Stimulated activated CD8-positive, alpha-beta memory T cell treated with anti-CD3 and anti-CD28 coated beads, Interleukin-4, amount 100 ng/mL, for 24 hours (primary cell): ENCODE measurements around the gene MYO1C.
"Not testable (repeated sequence)": the region's sequence is repeated elsewhere in the genome, so short reads cannot be mapped to it uniquely, and the experiment has no call there.

Experiments used
- DNase-seq: peaks from one replicate; pipeline ENCODE4 v3.0.0-alpha.2; 2020; ENCODE audit warnings: low read depth

MYO1C gene

GRCh38 chr17:1423456-1424135 is 68.9 kb downstream of the MYO1C start:
- no peak for DNase-seq

- DNase-seq = no peak
Observed at GRCh38 chr17:1422885-1423284, 69.6 kb downstream of the MYO1C start.

DNA sequence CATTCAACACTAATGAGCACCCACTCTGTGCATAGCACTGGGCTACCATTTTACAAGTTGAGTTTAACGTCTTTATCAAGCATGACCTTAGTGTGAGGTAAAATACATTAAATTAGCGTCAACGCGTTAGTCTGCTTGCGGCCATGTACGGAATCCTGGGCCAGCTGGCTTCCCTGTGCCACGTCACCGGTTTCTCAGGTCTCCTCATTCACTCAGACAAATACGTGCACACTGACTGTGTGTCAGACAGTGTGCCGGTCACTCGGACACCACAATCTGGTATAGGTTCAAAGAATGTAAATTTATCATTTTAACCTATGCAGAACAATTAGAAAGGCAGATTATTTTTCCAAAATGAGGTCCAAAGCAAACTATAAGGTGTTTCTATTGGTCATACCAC is 71.0 kb downstream of the MYO1C start:
- no peak for DNase-seq

DNA sequence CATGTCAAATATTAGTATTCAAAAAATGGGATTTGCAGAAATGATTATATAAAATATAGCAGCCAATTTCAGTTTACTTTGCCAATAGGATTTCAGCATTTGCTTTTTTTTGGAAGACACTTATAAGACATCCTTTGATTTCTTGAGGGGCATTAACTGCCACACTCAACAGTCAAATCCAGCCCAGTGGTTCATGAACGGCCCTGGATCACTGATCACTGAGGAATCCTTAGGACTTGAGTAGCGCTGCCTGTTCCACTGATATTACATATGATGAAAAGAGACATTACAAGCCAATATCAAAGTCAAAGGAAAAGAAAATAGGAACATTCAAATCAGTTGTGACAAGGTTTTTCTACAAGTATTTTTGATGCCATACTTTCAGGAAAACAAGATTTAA is 71.5 kb downstream of the MYO1C start:
- DNase-seq = no peak

GRCh38 chr17:1420163-1420562 is 72.3 kb downstream of the MYO1C start:
- no peak for DNase-seq

- DNase-seq = not testable (repeated sequence)
Observed at GRCh38 chr17:1418476-1418875, 74.0 kb downstream of the MYO1C start.

- no peak for DNase-seq
Observed at GRCh38 chr17:1416414-1416813, 76.1 kb downstream of the MYO1C start.

DNA sequence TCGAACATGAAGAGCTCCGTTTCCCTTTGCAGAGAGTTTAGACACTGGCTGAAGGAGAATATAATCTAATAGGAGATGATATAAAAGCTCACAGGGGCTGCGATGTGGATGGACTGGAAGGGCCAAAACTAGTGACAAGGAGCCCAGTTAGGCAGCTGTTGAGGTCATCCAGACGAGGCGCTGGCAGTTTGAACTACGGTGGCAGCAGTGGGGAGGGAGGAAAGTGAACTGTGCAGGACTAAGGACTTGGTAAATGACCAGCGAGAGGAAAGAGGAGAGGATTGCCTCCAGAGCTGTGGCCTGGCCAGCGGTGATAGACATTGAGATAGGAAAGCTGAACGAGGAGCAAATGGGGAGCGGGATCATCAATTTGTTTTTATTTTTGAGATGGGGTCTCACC is 77.9 kb downstream of the MYO1C start:
- DNase-seq = no peak
